Kidney (tissue), 22 donors: Measurements from ENCODE around the gene SORD. TPM values are rescaled to one million over a fixed set of nuclear protein-coding genes. Genes with fewer than 3 reads are reported as not detected.
"Not testable (repeated sequence)": the region's sequence is repeated elsewhere in the genome, so short reads cannot be mapped to it uniquely, and the experiment has no call there.

Experiments
- DNase-seq, 5 donors: peaks; one replicate each; pipeline ENCODE4 v3.0.0-alpha.2; 2013 to 2020
- FAIRE-seq: peaks from 2 replicates; lab custom pipeline; 2012; peaks lifted over from hg19 to GRCh38; lab: Jason Lieb, UNC
- H3K27ac ChIP-seq, 2 donors: one replicate each; pipeline ENCODE4 v1.7.0; 2013; ENCODE audit warnings: low read depth in 2 of 2, low read length in 2 of 2, inconsistent platforms in 1 of 2
- H3K27me3 ChIP-seq: one replicate; pipeline ENCODE4 v1.7.1; 2013; ENCODE audit warnings: low read length, inconsistent platforms; ENCODE audit not compliant: control insufficient read depth, insufficient read depth
- H3K36me3 ChIP-seq, 3 donors: one replicate each; pipeline versions ENCODE4 v1.7.0 to v1.7.1; 2013; ENCODE audit warnings: low read length in 3 of 3, control low read depth in 1 of 3, inconsistent platforms in 1 of 3; ENCODE audit not compliant: insufficient read depth in 3 of 3, control insufficient read depth in 2 of 3
- H3K4me1 ChIP-seq, 3 donors: one replicate each; pipeline versions ENCODE4 v1.7.0 to v1.7.1; 2013; ENCODE audit warnings: low read length in 3 of 3, inconsistent platforms in 1 of 3, low read depth in 1 of 3; ENCODE audit not compliant: control insufficient read depth in 2 of 3, insufficient read depth in 2 of 3
- H3K4me3 ChIP-seq, 3 donors: one replicate each; pipeline versions ENCODE4 v1.7.0 to v1.8.1; 2013; ENCODE audit warnings: low read length in 3 of 3, control low read depth in 1 of 3, inconsistent platforms in 1 of 3
- H3K9ac ChIP-seq, 3 donors: one replicate each; pipeline versions ENCODE4 v1.7.0 to v1.7.1; 2013; ENCODE audit warnings: low read length in 3 of 3, control low read depth in 1 of 3, inconsistent platforms in 1 of 3
- H3K9me3 ChIP-seq, 3 donors: one replicate each; pipeline versions ENCODE4 v1.7.0 to v1.7.1; 2013; ENCODE audit warnings: low read length in 3 of 3, control low read depth in 1 of 3, inconsistent platforms in 1 of 3; ENCODE audit not compliant: control insufficient read depth in 2 of 3, insufficient read depth in 1 of 3
- intact Hi-C: fragments of 100-400 bp; cut with DNase I; formaldehyde crosslinking; loops from one replicate; pipeline ENCODE4 v1.11.1; 2022
- long read RNA-seq, 10 donors: library from polyadenylated mRNA in 1 of 10; unstranded in 1 of 10; transcript quantifications; one replicate each; pipeline ENCODE4 v2.0.0 and lab custom pipeline, GENCODE V29; 2021 to 2026
- polyA plus RNA-seq: library from polyadenylated mRNA; stranded (reverse); fragments of 350-450 nt; fragmentation: Illumina TruSeq; extraction: RNeasy Lipid Tissue Mini Kit (QIAGEN cat#74804); gene quantifications from one replicate; pipeline ENCODE4 v1.2.3, GENCODE V29; 2014; ENCODE audit warnings: low read depth, low replicate concordance; ENCODE audit not compliant: insufficient read depth
- total RNA-seq: library from RNA; stranded (reverse); fragmentation: NEBNext Ultra II Directional; extraction: Animal tissue kit (Norgen Biotek cat#: 25700); gene quantifications from one replicate; pipeline ENCODE4 v1.2.1, GENCODE V29; 2021
- TF ChIP-seq, protein P1 (sequence below): IDR thresholded peaks from 3 replicates; pipeline ENCODE4 v1.5.1; 2012; ENCODE audit warnings: mild to moderate bottlenecking, moderate library complexity, borderline replicate concordance; ENCODE audit not compliant: insufficient read depth; ENCODE audit errors: extremely low read depth
- donor health status: control.
- donor health status: control.
- donor health status: control.
- donor health status: control.
- donor health status: control.
- donor health status: DM: yes; HTN: yes; CAD: no.
- donor health status: Normal renal cell carcinoma (clear cell type).

The SORD gene
- total RNA-seq (14.2 TPM), polyA plus RNA-seq (83.0 TPM)
- long read RNA-seq, donor 1, full-length matches to known transcripts, result 10 of 10 reads
- long read RNA-seq, donor 1, partial matches to known transcripts, result 0 of 10 reads
- long read RNA-seq, donor 1, other reads (novel, unspliced or antisense), result 0 of 10 reads
- long read RNA-seq, donor 2, full-length matches to known transcripts, result 23 of 53 reads
- long read RNA-seq, donor 2, partial matches to known transcripts, result 30 of 53 reads
- long read RNA-seq, donor 2, other reads (novel, unspliced or antisense), result 0 of 53 reads
- long read RNA-seq, donor 3, full-length matches to known transcripts, result 14 of 26 reads
- long read RNA-seq, donor 3, partial matches to known transcripts, result 12 of 26 reads
- long read RNA-seq, donor 3, other reads (novel, unspliced or antisense), result 0 of 26 reads
- long read RNA-seq, donor 4, full-length matches to known transcripts, result 13 of 20 reads
- long read RNA-seq, donor 4, partial matches to known transcripts, result 7 of 20 reads
- long read RNA-seq, donor 4, other reads (novel, unspliced or antisense), result 0 of 20 reads
- long read RNA-seq, donor 5, full-length matches to known transcripts, result 2 of 2 reads
- long read RNA-seq, donor 5, partial matches to known transcripts, result 0 of 2 reads
- long read RNA-seq, donor 5, other reads (novel, unspliced or antisense), result 0 of 2 reads
- long read RNA-seq, donor 6, full-length matches to known transcripts, result 15 of 15 reads
- long read RNA-seq, donor 6, partial matches to known transcripts, result 0 of 15 reads
- long read RNA-seq, donor 6, other reads (novel, unspliced or antisense), result 0 of 15 reads
- long read RNA-seq, donor 7, full-length matches to known transcripts, result 12 of 19 reads
- long read RNA-seq, donor 7, partial matches to known transcripts, result 4 of 19 reads
- long read RNA-seq, donor 7, other reads (novel, unspliced or antisense), result 3 of 19 reads
- long read RNA-seq, donor 8, full-length matches to known transcripts, result 5 of 5 reads
- long read RNA-seq, donor 8, partial matches to known transcripts, result 0 of 5 reads
- long read RNA-seq, donor 8, other reads (novel, unspliced or antisense), result 0 of 5 reads
- long read RNA-seq, donor 9, full-length matches to known transcripts, result 12 of 12 reads
- long read RNA-seq, donor 9, partial matches to known transcripts, result 0 of 12 reads
- long read RNA-seq, donor 9, other reads (novel, unspliced or antisense), result 0 of 12 reads
- long read RNA-seq, donor 10, full-length matches to known transcripts, result 13 of 51 reads
- long read RNA-seq, donor 10, partial matches to known transcripts, result 38 of 51 reads
- long read RNA-seq, donor 10, other reads (novel, unspliced or antisense), result 0 of 51 reads

DNA sequence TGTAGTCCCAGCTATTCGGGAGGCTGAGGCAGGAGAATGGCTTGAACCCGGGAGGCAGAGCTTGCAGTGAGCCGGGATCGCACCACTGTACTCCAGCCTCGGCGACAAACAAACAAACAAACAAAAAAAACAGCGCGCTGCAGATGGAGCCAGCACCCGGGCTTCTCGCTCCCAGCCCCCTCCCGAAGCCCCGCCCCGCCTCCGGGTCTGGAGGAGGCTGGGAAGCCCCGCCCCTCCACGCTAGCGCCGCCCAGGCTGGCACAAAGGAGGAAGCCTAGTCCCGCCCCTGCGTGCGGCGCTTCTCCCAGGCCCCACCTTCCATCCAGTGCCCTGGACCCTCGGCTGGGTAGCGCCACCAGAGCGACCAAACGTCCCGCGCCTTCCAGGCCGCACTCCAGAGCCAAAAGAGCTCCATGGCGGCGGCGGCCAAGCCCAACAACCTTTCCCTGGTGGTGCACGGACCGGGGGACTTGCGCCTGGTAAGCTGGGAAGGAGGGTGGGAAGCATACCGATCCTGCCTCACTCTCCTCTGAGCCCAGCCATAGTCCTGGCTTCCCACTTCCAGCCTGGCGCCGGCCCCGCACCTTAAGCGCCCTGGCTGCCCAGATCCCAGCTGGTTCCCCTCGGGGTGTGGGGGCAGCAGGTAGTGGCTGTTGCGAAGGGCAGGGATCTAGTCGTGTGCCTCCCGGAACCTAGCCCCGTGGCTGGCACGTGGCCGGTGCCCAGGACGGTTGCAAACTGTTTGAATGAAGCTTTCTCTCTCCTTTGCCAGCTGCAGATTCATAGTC lies at the start of gene SORD:
Gene SORD (plus strand): TSS at position 325 of the 788 bp plus-strand sequence. CDS start 89 bp downstream, at position 414.
- FAIRE-seq (no peak), DNase-seq (peak; percentile 95 to 98 (median 97))
- TF ChIP-seq, protein P1, sequence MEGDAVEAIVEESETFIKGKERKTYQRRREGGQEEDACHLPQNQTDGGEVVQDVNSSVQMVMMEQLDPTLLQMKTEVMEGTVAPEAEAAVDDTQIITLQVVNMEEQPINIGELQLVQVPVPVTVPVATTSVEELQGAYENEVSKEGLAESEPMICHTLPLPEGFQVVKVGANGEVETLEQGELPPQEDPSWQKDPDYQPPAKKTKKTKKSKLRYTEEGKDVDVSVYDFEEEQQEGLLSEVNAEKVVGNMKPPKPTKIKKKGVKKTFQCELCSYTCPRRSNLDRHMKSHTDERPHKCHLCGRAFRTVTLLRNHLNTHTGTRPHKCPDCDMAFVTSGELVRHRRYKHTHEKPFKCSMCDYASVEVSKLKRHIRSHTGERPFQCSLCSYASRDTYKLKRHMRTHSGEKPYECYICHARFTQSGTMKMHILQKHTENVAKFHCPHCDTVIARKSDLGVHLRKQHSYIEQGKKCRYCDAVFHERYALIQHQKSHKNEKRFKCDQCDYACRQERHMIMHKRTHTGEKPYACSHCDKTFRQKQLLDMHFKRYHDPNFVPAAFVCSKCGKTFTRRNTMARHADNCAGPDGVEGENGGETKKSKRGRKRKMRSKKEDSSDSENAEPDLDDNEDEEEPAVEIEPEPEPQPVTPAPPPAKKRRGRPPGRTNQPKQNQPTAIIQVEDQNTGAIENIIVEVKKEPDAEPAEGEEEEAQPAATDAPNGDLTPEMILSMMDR, result no peak
- Histone ChIP-seq H3K4me1 (peaks cover 0 to 12% (median 8%) of the 10 kb centered on the region in 3 donors), H3K9ac (peak within 1 kb of the TSS; percentile 51 to 74 (median 62)), H3K27ac (peak within 1 kb of the TSS; percentile 79 to 80), H3K9me3 (no peaks in the 10 kb centered on the region), H3K4me3 (peak within 1 kb of the TSS; percentile 69 to 75 (median 70)), H3K36me3 (peaks cover 0 to 4% (median 0%) of the 10 kb centered on the region in 3 donors), H3K27me3 (no peaks in the 10 kb centered on the region)
- intact Hi-C loops, result no loop called here

DNA sequence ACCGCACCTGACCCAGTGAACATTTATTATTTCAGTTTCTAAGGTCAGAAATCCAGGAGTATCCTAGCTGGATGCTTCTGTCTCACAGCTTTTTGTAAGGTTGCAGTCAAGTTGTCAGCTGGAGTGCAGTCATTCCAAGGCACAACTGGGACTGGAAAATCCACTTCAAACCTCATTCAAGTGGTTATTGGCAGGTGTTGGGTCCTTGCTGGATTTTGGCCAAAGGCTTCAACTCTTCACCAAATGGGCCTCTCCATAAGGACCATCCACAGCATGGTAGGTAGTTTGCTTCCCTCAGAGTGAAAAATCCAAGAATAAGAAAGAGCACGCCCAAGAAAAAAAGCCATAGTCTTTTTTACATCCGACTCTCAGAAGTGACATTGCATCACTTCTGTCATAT lies 46.8 kb upstream of the SORD start:
- FAIRE-seq, DNase-seq, H3K27ac ChIP-seq, H3K9me3 ChIP-seq, intact Hi-C loops, H3K4me3 ChIP-seq, H3K4me1 ChIP-seq, H3K27me3 ChIP-seq, H3K9ac ChIP-seq, H3K36me3 ChIP-seq: not testable (repeated sequence)

DNA sequence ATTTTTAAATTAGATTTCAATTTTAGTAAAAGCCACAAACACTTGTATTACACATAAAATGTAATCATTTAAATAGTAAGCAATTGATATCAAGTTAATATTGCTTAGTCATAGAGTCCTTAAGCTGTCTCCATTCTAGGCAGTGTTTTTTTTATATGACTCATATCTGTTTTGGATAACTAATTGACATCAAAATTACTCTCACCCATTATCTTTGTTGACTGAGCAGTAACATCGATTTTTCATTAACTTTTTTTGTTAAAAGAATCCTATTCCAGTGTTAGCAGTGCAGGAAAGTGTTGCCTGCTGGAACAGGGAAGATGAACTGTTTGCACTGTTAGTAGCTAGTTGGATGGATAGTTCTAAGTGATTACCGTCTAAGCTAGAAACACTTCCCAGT lies 45.2 kb upstream of the SORD start:
- H3K4me1 ChIP-seq, DNase-seq, intact Hi-C loops, H3K4me3 ChIP-seq, H3K27me3 ChIP-seq, H3K36me3 ChIP-seq, H3K9me3 ChIP-seq, H3K27ac ChIP-seq, H3K9ac ChIP-seq: not testable (repeated sequence)
- FAIRE-seq, result peak; percentile 42

DNA sequence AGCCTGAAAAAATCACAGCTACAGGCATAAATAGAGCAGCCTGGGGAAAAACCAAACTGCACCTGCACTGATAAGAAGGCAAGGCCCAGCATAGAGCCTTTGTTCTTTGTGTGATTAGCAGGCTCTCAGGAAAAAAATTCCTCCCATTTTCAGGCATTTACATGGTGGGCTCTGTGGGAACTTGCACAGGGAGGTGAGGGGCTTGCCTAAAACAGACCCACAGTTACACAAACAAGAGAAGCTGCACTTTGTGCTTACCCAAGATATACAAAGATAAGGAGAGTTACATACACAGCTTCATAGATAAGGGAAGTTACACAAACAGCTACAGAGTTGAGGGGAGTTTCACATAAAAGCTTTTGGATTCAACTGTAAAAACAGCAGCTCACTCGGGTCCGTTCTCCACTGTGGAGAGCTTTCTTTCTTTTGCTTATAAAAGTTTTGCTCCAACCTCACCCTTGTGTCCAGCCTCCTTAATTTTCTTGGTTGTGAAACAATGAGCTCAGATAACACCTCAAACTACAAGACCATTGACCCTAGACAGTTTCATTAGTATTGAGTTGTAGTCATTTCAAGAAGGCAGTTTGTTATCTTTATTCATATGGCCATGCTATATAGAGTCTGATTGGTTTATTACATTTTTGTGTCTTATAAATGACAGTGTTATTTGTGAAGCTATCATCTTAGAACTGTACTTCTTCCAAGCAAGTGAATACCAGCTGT lies 43.2 kb upstream of the SORD start:
- H3K9me3 ChIP-seq, H3K4me3 ChIP-seq, H3K36me3 ChIP-seq, DNase-seq, H3K27ac ChIP-seq, H3K4me1 ChIP-seq, FAIRE-seq, H3K9ac ChIP-seq, H3K27me3 ChIP-seq, intact Hi-C loops: not testable (repeated sequence)

DNA sequence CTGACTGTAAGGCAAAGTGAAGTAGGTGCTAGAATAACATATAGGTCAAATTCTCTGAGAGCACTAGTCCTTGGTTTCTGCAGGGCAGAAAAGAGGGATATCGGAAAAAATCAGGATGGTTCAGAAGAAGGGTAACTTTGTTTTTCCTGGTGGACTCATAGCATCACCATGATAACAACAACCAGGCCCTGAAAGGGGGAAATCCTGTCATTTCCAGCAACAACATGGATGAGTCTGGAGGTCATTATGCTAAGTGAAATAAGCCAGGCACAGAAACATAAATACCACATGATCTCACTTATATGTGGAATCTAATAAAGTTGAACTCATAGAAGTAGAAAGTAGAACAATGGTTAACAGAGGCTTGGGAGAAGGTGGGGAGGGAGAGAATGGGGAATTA lies 38.9 kb upstream of the SORD start:
- H3K4me3 ChIP-seq, H3K27me3 ChIP-seq, FAIRE-seq, H3K9me3 ChIP-seq, H3K9ac ChIP-seq, H3K4me1 ChIP-seq, intact Hi-C loops, H3K27ac ChIP-seq, H3K36me3 ChIP-seq, DNase-seq: not testable (repeated sequence)
